Spleen (tissue), 7 donors: Measurements from ENCODE around the gene UROC1.

Experiments
- CTCF ChIP-seq, 11 experiments: fragments of 200-600 bp in 7 of 11; fragments of 450-650 bp in 4 of 11; sonication (generic) in 4 of 11; IDR thresholded peaks in 8 of 11; conservative IDR thresholded peaks in 3 of 11; 1 replicate in 7 of 11; 2 replicates in 4 of 11; pipeline versions ENCODE4 v1.4.0 to v1.8.0; 2016 to 2021; ENCODE audit warnings: antibody characterized with exemption in 11 of 11, inconsistent platforms in 4 of 11, mild to moderate bottlenecking in 1 of 11
- POLR2A ChIP-seq, 3 donors: fragments of 450-650 bp; IDR thresholded peaks; one replicate each; pipeline ENCODE4 v1.5.1; 2017; ENCODE audit warnings: antibody characterized with exemption in 3 of 3, mild to moderate bottlenecking in 1 of 3
- POLR2AphosphoS5 ChIP-seq, 3 donors: sonication (generic); formaldehyde crosslinking; IDR thresholded peaks; one replicate each; pipeline ENCODE4 v1.5.1; 2017; ENCODE audit warnings: antibody characterized with exemption in 3 of 3
- donor health status: DM: no; HTN: no; CAD: no; lungs with moderate emphysema.
- donor health status: DM: no; HTN: no; CAD: no.
- donor health status: DM: no; HTN: no; CAD: no.

GRCh38 chr3:126446791-126447190, 70.8 kb downstream of the UROC1 start:
- TF ChIP-seq CTCF (IDR thresholded peaks at IDR 0.05 in 8 of 11, conservative IDR thresholded peaks at IDR 0.05 in 3 of 11): no peak
- no peak for TF ChIP-seq POLR2A (IDR thresholded peaks at IDR 0.05)
- TF ChIP-seq POLR2AphosphoS5 (IDR thresholded peaks at IDR 0.05): no peak
